Measurements from ENCODE around the gene PLEKHH1.
A peak's percentile ranks its signal among the peaks of the same experiment; 100 is the strongest.
"Not testable (repeated sequence)": the region's sequence is repeated elsewhere in the genome, so short reads cannot be mapped to it uniquely, and the experiment has no call there.

PLEKHH1 gene

GRCh38 chr14:67609642-67610310 is 76.7 kb downstream of the PLEKHH1 start:
- no peak for FAIRE-seq
- DNase-seq (ENCODE audit: extremely low spot score, insufficient read length, low read depth), result no peak

- no peak for FAIRE-seq
- no peak for DNase-seq (ENCODE audit: extremely low spot score, insufficient read length, low read depth)
These were observed 77.4 kb downstream of the PLEKHH1 start for GRCh38 chr14:67610491-67610890.

DNA sequence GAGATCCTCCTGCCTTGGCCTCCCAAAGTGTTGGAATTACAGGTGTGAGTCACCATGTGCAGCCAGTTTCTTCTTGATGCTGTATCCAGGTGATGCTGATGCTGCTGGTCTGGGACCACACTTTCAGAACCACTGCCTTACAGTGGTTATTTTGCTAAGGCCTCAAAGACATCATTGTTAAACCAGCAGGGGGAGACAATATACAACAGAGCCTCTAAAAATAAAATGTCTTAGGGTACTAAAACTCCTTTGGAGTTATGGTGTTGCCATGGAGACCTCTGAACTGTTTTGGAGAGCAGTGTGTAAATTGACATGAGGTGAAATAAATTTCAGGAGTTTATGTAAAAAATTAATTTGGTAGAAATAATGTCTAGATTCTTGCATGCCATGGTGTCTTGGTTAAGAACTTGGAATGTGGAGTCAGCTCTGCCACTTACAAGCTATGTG is 85.5 kb downstream of the PLEKHH1 start:
- DNase-seq (ENCODE audit: extremely low spot score, insufficient read length, low read depth) (no peak), FAIRE-seq (peak; percentile 52)

DNA sequence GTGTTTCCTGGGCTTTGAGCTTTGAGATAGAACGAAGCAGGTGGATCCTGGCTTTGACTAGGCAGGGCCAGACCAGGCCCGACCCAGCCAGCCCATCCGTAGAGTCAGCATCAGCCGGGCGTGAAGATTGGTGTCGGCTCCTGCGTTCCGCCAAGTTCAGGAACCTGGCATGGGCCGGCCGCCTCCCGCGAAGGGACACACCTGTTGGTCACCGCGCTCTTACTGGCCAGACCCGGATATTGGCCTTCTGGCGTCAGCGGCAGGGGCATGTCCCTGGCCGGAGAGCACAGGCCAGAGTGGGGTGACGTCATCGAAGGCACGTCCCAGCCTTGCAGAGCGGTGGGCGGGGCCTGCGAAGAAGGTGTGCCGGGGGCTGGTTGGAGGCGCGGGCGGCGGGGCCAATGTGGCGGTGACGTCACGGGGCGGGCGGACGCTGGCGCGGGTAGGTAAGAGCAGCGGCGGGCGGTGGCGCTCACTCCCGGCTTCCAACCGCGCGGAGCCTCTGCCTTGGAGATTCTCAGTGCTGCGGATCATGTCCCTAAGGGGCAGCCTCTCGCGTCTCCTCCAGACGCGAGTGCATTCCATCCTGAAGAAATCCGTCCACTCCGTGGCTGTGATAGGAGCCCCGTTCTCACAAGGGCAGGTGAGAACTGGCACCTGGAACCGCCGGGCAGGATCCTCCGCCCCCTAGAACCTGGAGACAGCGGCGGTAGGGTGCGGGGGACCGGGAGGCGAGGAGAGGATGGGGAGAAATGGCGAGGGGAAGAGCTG is 86.5 kb downstream of the PLEKHH1 start, which contains the start of gene ARG2:
Gene ARG2, plus strand, starts transcription at position 475 of the 771 bp plus-strand sequence. Its CDS starts 58 bp downstream, at position 533.
- peak; percentile 89 for FAIRE-seq

DNA sequence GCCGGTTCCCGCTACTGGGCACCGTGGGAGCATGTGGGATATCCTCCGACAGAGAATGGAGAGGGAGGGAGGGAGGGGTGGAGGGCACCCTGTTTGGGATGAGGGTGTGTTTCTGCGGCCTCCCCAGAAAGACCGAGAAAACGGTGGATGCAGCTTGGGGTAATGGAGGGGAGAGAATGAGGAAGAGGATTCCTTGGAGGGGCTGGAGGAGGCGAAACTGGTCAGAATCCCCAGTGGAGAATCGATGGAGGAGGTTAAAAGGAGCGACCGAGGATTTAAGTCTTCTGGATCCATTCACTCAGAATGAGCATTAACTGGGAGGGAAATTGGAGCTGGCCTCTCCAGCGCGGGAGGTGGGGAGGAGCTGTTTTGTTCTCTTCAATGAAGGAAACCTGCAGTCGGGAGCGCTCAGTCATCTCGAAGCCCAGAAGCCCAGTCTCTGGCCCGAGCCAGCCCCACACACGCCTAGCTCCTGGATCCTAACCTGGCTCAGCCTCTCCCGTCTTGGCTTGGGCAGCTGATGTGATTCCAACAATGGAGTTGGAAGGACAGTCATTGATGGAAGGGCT is 87.2 kb downstream of the PLEKHH1 start:
- FAIRE-seq, result no peak

More for the DNA sequence above, 86.5 kb downstream of the PLEKHH1 start, which contains the start of gene ARG2:
- peak; percentile 91 for DNase-seq (ENCODE audit: extremely low spot score, insufficient read length, low read depth)

DNA sequence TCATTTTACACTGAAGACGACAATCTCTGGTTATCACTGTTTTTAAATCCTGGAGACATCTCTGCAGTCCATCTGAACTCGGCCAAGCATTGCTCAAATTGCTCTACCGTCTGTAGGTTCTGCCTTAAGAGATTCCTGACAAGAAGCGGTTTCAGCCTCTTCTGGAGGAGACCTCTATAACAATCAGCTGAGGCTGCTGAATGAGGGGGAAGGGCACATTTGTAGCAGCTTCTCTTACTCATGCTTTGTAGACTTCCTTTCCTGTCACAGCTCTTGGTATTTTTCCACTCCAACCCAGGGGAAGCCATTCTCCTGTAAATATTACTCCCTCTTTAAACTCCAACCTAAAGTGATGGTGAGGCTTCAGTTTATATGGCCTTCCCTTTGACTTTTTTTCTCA is 89.6 kb downstream of the PLEKHH1 start:
- no peak for FAIRE-seq
- DNase-seq (ENCODE audit: extremely low spot score, insufficient read length, low read depth), result no peak

More for the DNA sequence above, 87.2 kb downstream of the PLEKHH1 start:
- no peak for DNase-seq (ENCODE audit: extremely low spot score, insufficient read length, low read depth)

DNA sequence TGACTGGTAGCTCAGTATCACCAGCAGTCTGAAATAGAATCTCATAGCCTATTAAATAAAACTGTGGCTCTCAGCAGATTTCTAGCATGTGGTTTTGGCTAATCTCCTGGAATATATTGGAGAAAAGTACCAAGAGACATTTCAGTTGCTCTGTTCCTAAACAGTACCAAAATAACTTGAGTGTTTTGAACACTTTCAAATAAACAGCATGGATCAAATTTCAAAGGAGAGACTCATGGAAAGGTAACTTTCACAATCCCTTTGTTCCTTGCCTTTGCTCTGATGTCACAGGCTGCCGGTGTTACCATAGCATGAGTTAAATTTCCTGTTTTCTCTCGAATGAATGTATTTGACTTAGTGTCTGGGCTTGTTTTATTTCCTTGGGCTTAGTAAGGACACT is 90.0 kb downstream of the PLEKHH1 start:
- no peak for FAIRE-seq
- no peak for DNase-seq (ENCODE audit: extremely low spot score, insufficient read length, low read depth)

GRCh38 chr14:67626131-67626530 is 93.0 kb downstream of the PLEKHH1 start:
- DNase-seq (ENCODE audit: extremely low spot score, insufficient read length, low read depth); FAIRE-seq: not testable (repeated sequence)

DNA sequence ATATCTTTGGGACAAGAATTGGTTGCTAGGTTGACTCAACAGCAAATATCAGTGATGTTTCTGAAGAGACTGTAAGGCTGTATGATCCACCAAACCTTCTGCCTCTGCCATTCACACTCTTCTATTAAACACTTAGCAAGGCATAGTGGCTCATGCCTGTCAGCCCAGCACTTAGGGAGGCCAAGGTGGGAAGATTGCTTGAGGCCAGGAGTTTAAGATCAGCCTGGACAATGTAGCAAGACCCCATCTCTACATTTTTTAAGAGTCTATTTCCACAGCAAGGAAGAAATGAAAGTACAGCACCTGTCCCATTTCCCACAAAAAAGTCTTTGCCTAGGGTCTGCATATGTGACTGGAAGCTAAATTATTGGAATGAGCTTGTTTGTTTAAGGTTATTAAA is 94.4 kb downstream of the PLEKHH1 start:
- FAIRE-seq, result no peak
- no peak for DNase-seq (ENCODE audit: extremely low spot score, insufficient read length, low read depth)

DNA sequence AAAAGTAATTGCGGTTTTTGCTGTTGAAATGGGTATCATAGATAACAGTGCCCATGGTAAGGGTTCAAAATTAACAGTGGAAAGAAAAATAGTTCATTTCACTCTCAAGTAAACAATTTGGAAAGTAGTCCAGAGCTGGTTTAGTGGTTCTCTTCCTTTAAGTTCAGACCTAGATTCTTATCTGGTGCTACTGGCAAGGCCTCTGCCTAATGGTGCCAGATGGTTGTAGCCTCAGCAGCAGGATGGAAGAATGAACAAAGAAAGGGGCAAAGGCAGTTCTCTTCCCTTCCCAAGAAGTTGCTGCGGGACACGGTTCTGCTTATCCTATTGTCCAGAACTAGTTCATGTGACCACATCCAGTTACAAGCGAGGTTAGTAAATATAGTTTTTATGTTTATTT is 97.1 kb downstream of the PLEKHH1 start:
- DNase-seq (ENCODE audit: extremely low spot score, insufficient read length, low read depth) (no peak), FAIRE-seq (no peak)

DNA sequence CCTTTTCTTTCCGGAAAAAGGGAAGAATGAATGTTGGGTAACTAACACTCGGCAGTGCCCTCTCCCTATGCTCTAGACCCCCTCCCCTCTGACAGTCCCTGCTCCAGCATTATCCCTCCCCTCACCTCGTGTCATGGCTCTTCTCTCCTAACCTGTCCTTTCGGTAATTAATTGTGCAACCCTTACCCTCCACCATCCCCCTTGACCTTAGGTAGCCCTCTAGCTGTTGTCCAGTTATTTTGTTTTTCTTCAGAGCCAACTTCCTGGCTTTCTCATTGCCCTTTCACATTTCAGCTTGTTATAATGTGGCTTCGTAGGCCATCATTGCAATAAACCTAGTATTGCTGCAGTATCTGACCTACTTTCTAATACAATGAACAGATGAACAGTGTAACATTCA is 97.8 kb downstream of the PLEKHH1 start:
- FAIRE-seq (no peak), DNase-seq (ENCODE audit: extremely low spot score, insufficient read length, low read depth) (no peak)

DNA sequence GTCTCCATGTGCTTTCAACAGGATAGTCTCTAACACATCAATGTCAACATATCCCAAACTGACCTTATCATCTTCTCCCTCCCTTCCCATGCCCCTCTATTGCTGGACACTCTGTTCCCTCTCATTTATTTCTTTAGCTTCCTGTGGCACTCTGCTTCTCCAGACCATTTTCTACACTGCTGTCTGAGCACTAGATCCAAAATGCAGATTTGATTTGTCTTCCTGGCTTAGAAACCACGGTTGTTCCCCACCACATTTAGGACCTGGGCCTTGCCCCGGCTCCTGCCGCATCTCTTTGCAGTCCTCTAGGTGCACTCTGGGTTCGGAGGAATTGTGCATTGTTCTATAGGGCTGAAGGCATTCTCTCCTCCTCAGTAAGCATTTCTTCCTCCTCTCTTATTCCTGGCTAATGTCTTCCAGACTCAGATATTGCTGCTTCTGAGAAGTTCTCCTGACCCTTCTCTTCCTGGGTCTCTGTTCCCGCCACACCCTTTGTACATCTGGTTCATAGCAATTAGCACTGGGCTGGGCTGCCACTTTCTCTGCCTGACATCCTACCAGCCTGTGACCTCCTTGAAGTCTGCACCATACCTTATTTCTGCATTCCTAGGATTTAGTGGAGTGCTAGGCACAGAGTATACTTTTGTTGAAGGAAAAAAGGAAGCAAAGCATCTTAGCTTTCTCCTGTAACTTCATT is 100.5 kb downstream of the PLEKHH1 start:
- DNase-seq (ENCODE audit: extremely low spot score, insufficient read length, low read depth) (no peak), FAIRE-seq (no peak)

DNA sequence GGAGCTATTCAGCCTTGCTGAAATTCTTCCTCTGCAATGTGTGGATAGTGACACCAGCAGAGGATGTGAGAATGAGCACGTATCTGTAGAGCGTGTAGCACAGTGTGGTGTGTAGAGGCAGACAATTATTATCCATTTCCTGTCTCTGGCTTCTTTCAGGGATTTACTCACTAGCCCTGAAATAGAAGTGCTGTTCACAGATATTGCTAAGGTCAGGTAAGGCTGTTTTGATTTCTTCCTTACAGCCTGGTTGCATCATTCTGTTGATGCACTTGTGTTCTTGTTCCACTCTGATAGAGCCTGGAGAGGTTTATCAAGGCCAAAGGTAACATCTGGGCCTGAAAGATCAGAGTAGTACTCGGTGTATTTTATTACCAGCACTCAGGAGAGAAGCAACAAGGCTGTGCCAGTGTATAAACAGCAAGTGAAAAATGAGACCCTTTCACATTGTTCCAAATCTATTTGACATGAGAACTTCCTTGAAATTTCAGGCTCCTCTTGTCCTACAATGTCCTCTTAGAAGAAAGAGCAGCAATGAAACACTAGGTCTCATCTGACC is 103.3 kb downstream of the PLEKHH1 start:
- FAIRE-seq (no peak), DNase-seq (ENCODE audit: extremely low spot score, insufficient read length, low read depth) (no peak)

GRCh38 chr14:67638642-67639041 is 105.6 kb downstream of the PLEKHH1 start:
- FAIRE-seq, result no peak

More at GRCh38 chr14:67638642-67639041, 105.6 kb downstream of the PLEKHH1 start:
- no peak for DNase-seq (ENCODE audit: extremely low spot score, insufficient read length, low read depth)

Measured in GM18507 (cell line).